Measurements from ENCODE around the gene LOC128125822.

Gene LOC128125822

GRCh38 chr6:63574554-63574900 is 2.2 kb downstream of the LOC128125822 start:
- H3K36me3 ChIP-seq (ENCODE audit: control insufficient read depth in 2 of 2, insufficient read depth in 2 of 2, low read length in 1 of 2), result peaks cover 0 to 8% of the 10 kb centered on the region in 2 experiments; a peak in 3 of 4 replicates
- CTCF ChIA-PET, result interaction anchor here (0.7 to 2.5 kb wide), 26 partner anchors 10 to 227 kb away, joined by 3 to 52 read pairs (median 4); no protein-coding TSS in a partner anchor
- H3K27me3 ChIP-seq (replicated peaks in 1 of 2; ENCODE audit: control insufficient read depth in 2 of 2, insufficient read depth in 2 of 2, low read length in 1 of 2), result no peaks in the 10 kb centered on the region
- no peak overlapping the region for H2AFZ ChIP-seq (ENCODE audit: control insufficient read depth, low read depth, low read length)
- no peak for TF ChIP-seq NR2C1 (IDR thresholded peaks at IDR 0.05)
- no peak for TF ChIP-seq LARP7 (IDR thresholded peaks at IDR 0.05)
- 0 out of 4 replicates have a peak, but pooled peaks of 1 of the 2 experiments have one; percentile 1 for TF ChIP-seq ETV6 (conservative IDR thresholded peaks at IDR 0.05 in 1 of 2, IDR thresholded peaks at IDR 0.05 in 1 of 2; ENCODE audit: borderline replicate concordance in 1 of 2, low read depth in 1 of 2)
- no peak for TF ChIP-seq FOXK2 (IDR thresholded peaks at IDR 0.05)
- no peak for TF ChIP-seq STAT3 (IDR thresholded peaks at IDR 0.05; ENCODE audit: low read depth, low read length)
- TF ChIP-seq TCF7 (IDR thresholded peaks at IDR 0.05; ENCODE audit: borderline replicate concordance), result 0 out of 2 replicates have a peak, but pooled peaks have one; percentile 2
- TF ChIP-seq BACH1 (IDR thresholded peaks at IDR 0.05; ENCODE audit: borderline replicate concordance), result no peak
- TF ChIP-seq USF1 (IDR thresholded peaks at IDR 0.05; ENCODE audit: borderline replicate concordance, extremely low read length, insufficient read depth, low read depth, low read length), result no peak
- 0 out of 2 replicates have a peak, but pooled peaks have one; percentile 1 for TF ChIP-seq NBN (IDR thresholded peaks at IDR 0.05)
- H3K4me3 ChIP-seq, result peak overlapping the region; percentile 80
- no peak overlapping the region for H3K9ac ChIP-seq (ENCODE audit: control insufficient read depth, insufficient read depth, low read length)
- H4K20me1 ChIP-seq (ENCODE audit: control insufficient read depth, insufficient read depth), result no peaks in the 10 kb centered on the region
- peak overlapping the region; percentile 12 for H3K4me2 ChIP-seq (ENCODE audit: control insufficient read depth, insufficient read depth)
- RAD21 ChIA-PET (ENCODE audit: unreplicated experiment), result interaction anchor here (0.8 to 2.6 kb wide), 17 partner anchors 10 to 228 kb away, joined by 3 to 69 read pairs (median 7); no protein-coding TSS in a partner anchor
- ATAC-seq (no peak), DNase-seq (ENCODE audit: low read depth, low spot score) (no peak), FAIRE-seq (no peak)
- POLR2A ChIA-PET, result interaction anchor here (0.6 to 2.1 kb wide), 6 partner anchors 14 to 226 kb away, joined by 3 to 13 read pairs (median 4); no protein-coding TSS in a partner anchor
- H3K4me1 ChIP-seq (ENCODE audit: control insufficient read depth, insufficient read depth, low read length), result no peaks in the 10 kb centered on the region; the same call in 1 of the 2 replicates
- SMC1A ChIA-PET (ENCODE audit: uncharacterized antibody, unreplicated experiment), result interaction anchor here (0.7 to 2.3 kb wide), 27 partner anchors 9 to 228 kb away, joined by 3 to 55 read pairs (median 4); no protein-coding TSS in a partner anchor
- H3K27ac ChIP-seq (ENCODE audit: control insufficient read depth, insufficient read depth), result peak overlapping the region; percentile 98; the same call in 1 of the 2 replicates
- BruUV-seq (replicated peaks), result no TSS peak
- intact Hi-C loops (cut with micrococcal nuclease; ENCODE audit: unreplicated experiment) (loop anchor here (1.0 to 5.0 kb wide), 3 partner anchors 55 to 267 kb away; no protein-coding TSS in a partner anchor), in situ Hi-C loops (cut with MboI) (loop anchor here (5.0 kb wide), 1 partner anchor 222 kb away; no protein-coding TSS in a partner anchor)
- peaks cover 56% of the 10 kb centered on the region for H3K79me2 ChIP-seq (ENCODE audit: control insufficient read depth, insufficient read depth, low read length)
- WGBS (ENCODE audit: insufficient coverage, insufficient replicate concordance, low lambda C conversion rate, missing lambda C conversion rate), result 46% methylated on average over 2 of the region's 2 CpGs
- H3K9me3 ChIP-seq (replicated peaks; ENCODE audit: control insufficient read depth, insufficient read depth, low read length), result no peaks in the 10 kb centered on the region

All from GM12878 (cell line).